Hypothalamus (tissue), 51 donors: ENCODE measurements around the gene SDHA.
"Not testable (repeated sequence)": the region's sequence is repeated elsewhere in the genome, so short reads cannot be mapped to it uniquely, and the experiment has no call there.

Experiments
- DNase-seq, 51 donors: peaks; one replicate each; lab custom pipeline; 2025; lab: John Stamatoyannopoulos, UW

Gene SDHA

GRCh38 chr5:196350-196749, 21.8 kb upstream of the SDHA start:
- no peak for DNase-seq

- DNase-seq = peak in 12 of 51 donors; percentile 2 to 46 (median 12)
These were observed 21.1 kb upstream of the SDHA start for GRCh38 chr5:197031-197430.

GRCh38 chr5:197892-198489, 20.1 kb upstream of the SDHA start:
- DNase-seq = no peak

- no peak for DNase-seq
These were observed 19.5 kb upstream of the SDHA start for GRCh38 chr5:198516-199196.

DNA sequence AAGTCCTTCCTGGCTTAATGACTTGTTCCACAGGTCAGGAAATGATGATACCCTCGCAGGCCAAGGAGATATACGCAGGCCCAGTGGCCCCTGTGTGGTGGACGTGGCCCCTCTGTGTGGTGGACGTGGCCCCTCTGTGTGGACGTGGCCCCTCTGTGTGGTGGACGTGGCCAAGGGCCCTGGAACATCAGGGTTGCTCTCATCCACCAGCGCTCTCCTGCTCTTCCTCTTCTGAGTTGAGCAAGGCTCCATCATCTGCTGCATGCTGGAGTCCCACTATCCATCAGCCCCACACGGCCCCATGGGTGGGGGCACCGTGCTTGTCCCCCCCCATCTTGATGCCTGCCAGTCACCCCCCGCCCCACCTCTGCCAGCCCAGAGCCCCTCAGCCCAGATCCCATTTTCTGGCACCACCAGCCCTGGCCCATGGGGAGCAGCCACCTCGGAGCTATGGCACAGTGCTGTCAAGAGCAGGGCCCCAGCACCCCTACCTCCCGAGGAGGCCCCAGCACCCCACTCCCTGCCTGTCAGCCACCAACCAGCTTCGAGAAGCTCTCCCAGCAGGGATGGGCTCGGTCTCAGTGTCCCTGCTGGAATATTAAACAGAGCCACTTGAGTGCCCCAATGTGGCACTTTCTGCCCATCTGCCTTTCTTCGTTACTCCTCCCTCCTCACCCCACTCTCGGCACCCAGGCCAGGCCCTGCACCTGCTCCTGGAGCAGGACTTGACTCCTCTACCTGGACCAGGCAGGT, 18.7 kb upstream of the SDHA start:
- no peak for DNase-seq

GRCh38 chr5:199950-200645, 18.0 kb upstream of the SDHA start:
- no peak for DNase-seq

DNA sequence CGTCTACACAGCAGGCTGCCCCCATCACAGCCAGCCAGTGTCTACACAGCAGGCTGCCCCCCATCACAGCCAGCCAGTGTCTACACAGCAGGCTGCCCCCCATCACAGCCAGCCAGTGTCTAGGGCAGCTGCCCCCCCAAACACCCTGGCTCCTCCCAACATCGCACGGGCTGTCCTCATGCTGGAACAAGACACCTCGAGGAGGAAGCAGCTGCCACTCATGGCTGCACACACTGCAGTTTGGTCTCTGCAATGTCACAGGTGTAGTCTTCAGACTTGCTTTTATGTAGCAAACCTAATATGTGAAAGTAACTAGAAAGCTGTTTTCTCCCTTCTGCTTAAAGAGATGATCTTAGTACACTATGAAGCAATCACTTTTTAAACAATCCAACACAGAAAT, 17.1 kb upstream of the SDHA start:
- no peak for DNase-seq

GRCh38 chr5:201672-202071, 16.4 kb upstream of the SDHA start:
- DNase-seq = no peak

DNA sequence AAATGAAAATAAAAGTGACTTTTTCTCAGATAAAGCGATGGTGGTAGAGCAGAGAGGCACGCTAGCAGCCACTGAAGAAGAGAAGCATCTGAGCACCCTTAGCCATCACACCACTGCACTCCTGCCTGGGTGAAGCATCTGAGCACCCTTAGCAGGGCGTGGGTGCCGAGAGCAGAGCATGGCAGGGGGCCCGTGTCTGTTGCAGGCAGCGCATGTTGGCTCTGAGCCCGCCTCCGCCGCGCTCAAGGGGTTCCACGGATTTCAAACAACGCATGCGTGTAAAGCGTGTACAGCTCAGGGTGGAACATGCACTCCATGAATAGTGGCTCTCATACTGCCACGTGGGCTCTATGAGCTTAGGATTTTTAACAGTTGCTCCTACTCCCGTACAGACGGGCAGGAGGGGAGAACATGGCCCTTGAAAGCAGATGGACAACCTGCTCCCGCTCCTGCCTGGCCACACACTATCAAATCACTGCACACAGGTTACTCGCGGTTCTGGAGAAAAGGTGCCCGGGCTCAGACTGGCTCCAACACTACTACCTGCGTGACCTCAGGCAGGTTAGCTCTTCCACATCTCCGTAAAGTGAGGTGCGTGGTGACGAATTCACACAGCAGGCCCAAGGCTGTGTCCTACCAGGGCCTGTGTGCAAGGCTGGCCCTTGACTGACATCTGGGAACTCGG, 14.7 kb upstream of the SDHA start:
- DNase-seq = no peak

DNA sequence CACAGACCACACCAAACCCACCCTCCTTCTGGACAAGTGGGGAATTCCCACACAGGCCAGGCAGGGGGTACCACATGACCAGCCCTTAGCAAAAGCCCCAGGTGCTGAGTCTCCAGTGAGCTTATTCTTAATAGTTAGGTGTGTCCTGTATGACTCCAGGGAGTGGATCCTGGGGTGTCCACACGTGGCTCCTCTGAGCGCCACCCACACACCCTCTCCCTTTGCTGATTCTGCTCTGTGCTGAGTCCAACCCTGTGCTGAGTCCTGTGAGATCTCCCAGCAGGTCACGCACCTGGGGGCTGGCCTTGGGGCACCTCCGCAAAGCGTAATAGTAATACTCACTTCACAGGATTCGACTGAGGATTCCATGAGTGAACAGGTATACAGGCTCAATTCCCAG, 14.1 kb upstream of the SDHA start:
- no peak for DNase-seq

DNA sequence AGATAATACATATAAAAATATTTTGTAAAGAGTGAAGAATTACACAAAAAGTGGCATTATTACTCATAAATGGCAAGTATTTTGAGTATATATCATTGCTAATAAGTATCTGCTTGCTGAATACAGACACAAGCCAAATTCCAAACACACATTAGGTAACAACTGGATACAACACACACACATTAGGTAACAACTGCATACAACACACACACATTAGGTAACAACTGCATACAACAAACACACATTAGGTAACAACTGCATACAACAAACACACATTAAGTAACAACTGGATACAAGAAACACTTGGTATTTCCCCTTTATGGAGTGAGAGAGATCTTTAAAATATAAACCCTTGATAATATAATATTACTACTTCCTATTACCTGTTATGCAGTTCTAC, 13.7 kb upstream of the SDHA start:
- DNase-seq = no peak

- no peak for DNase-seq
These were observed 13.0 kb upstream of the SDHA start for GRCh38 chr5:204966-205670.

DNA sequence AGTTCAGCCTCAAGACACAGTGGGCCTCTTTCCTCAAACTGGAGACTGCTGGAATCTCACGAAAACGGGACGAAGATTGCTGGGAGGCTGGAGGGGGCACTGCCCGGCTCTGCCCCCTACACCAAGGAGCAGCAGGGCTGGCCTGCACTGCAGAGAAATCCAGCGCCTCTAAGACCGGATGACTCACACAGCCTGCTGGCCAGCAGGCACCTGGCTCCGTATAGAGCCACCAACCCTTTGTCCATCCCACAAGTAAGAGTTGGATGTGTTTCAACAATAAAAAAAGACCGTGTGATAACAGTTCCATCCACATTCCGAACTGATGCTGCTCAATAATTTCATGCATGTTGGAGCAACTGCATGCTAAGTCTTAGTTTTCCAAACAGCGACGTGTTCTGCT, 11.7 kb upstream of the SDHA start:
- no peak for DNase-seq

DNA sequence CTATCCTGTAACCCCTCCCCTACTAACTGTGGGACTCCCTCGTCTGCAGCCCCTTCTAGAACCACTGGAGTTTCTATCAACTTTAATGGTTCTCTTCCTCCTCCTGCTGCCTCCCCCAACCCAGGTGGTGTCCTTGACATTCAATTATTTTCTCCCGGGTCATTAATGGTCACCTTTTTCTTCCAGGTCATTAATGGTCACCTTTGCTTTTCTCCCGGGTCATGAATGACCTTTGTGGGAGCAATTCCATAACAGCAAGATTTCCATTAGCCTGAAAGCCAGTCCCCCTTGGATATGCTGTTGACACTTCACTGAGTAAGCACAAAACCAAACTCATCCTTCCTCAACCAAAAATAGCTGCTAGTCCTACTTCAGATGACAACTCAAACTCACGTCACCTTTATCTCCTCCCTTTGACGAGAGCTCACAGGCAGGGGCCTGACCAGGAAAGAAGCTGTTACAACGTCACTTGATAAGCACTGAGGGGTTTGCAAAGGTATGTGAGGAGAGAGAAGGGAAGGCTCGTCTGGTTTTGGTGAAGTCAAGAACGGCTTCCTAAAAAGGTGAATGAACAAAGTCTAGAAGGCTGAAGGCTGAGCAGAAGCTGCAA, 11.1 kb upstream of the SDHA start:
- DNase-seq = no peak

GRCh38 chr5:207599-207998, 10.5 kb upstream of the SDHA start:
- no peak for DNase-seq

DNA sequence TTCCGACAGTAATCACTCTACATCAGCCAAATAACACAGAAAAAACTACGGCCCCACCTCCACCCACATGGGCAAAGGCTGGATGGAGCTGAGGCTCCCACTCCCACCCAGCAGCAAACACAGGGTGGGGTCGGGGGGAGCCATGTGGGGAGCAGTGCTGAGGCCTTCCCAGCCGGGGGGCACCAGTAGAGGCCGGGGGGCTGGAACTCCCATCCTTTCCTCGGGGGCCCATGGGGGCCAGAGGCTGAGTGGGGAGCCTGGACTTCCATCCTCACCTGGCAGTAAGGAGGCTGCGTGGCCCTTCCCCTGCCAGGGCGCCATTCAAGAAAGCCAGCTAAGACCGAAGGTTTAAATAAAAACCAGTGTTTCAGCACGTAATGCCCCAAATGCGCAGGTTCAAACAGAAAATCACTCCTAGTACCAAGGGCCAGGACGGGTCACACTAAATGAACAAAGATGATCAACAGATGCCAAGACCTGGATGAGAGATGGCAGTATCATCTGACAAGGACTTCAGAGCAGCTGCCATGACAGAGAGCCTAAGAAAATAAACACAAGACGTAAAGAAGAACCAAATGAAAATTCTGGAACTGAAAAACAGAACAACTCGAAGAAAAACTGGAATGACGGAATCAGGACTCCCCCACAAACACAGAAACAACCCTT, 9.5 kb upstream of the SDHA start:
- no peak for DNase-seq

DNA sequence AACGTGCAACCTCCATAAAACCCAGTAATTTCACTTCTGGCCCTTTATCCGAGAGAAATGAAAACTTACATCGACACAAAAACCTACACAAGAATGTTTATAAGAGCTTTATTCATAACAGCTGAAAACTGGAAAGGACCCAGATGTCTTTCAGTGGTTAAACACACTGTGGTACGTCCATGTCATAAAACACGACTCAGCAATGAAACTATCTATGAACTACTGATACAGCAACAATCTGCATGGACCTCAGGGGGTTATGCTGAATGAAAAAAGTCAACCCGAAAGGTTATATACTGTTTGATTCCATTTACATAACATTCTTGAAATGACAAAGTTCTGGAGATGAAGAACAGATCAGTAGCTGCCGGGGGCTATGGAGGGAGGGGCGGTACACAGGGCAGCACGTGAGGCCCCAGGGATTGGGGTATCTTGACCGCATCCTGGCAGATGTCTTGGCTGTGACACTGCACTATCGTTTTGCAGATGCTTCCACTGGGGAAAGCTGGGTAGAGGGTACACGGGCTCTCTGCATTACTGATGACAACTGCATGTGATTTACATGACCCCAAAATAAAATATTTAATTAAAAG, 4.2 kb upstream of the SDHA start:
- DNase-seq = no peak

GRCh38 chr5:215256-215655, 2.9 kb upstream of the SDHA start:
- not testable (repeated sequence) for DNase-seq

GRCh38 chr5:216076-216475, 2.0 kb upstream of the SDHA start:
- not testable (repeated sequence) for DNase-seq
